Skin of body (tissue), 2 donors: Measurements from ENCODE around the gene GUCY2C. TPM values are rescaled to one million over a fixed set of nuclear protein-coding genes. Genes with fewer than 3 reads are reported as not detected.

Experiments
- DNase-seq: peaks from one replicate; lab custom pipeline; 2025; lab: John Stamatoyannopoulos, UW
- total RNA-seq: library from RNA; depleted of rRNA; stranded (reverse); fragments of >200 nt; gene quantifications from one replicate; pipeline ENCODE4 v1.2.3, GENCODE V29; 2014

Gene GUCY2C
- total RNA-seq, 1 donor from 2014 or later = 0.10 TPM

DNA sequence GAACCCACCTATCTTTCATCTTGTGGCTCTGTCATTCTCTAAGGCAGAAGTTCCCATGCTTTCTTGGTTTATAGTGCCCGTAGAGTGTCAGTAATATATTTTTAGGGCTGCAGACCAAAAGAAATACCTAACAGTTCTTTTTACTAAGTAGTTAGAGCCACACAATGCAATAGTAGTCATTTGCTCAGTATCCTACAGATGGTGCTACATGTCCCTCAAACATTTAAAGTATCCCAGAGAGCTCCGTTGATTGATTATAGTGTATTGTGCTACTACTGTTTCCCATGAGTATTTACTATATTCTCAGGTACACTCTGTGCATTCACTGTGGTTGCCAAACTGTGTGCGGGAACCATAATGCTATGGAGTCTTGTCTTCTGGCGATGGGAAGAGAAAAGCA is 124.0 kb downstream of the GUCY2C start:
- no peak for DNase-seq

GRCh38 chr12:14571779-14572178 is 124.6 kb downstream of the GUCY2C start:
- no peak for DNase-seq

- DNase-seq = no peak
Measured at GRCh38 chr12:14570231-14570630, 126.2 kb downstream of the GUCY2C start.

GRCh38 chr12:14567351-14568162 is 128.8 kb downstream of the GUCY2C start, which contains the start of gene PLBD1:
Gene PLBD1 (minus strand): TSS chr12:14567883. CDS start chr12:14567696, 187 bp downstream.
- peak; percentile 28 for DNase-seq

- DNase-seq = no peak
Measured at GRCh38 chr12:14564336-14564959, 132.0 kb downstream of the GUCY2C start.

- no peak for DNase-seq
Measured at GRCh38 chr12:14563046-14563445, 133.4 kb downstream of the GUCY2C start.

Other genes starting within 250 kb of the GUCY2C start
- gene PLBD1, start 128.7 kb downstream of the GUCY2C start, total RNA-seq = 18.1 TPM
- 26.9 TPM for gene WBP11, start 106.9 kb upstream of the GUCY2C start, total RNA-seq
- 1.4 TPM for gene C12orf60, start 107.1 kb upstream of the GUCY2C start, total RNA-seq
- 0.39 TPM for gene SMCO3, start 117.6 kb upstream of the GUCY2C start, total RNA-seq
- 1.3 TPM for gene ART4, start 146.9 kb upstream of the GUCY2C start, total RNA-seq
- gene MGP, start 189.3 kb upstream of the GUCY2C start, total RNA-seq = 127 TPM
- gene ERP27, start 241.9 kb upstream of the GUCY2C start, total RNA-seq = 1.9 TPM